Upper lobe of left lung (tissue), 4 donors: ENCODE measurements around the gene SNX5.

Experiments
- EP300 ChIP-seq, 4 donors: sonication (generic); formaldehyde crosslinking; IDR thresholded peaks; one replicate each; pipeline ENCODE4 v1.5.1; 2017; ENCODE audit warnings: antibody characterized with exemption in 4 of 4, control low read depth in 2 of 4
- POLR2A ChIP-seq, 4 donors: fragments of 450-650 bp; IDR thresholded peaks; one replicate each; pipeline ENCODE4 v1.5.1; 2016 to 2017; ENCODE audit warnings: antibody characterized with exemption in 4 of 4, mild to moderate bottlenecking in 2 of 4
- POLR2AphosphoS5 ChIP-seq, 2 donors: sonication (generic); formaldehyde crosslinking; IDR thresholded peaks; one replicate each; pipeline ENCODE4 v1.5.1; 2017; ENCODE audit warnings: antibody characterized with exemption in 2 of 2
- TF ChIP-seq, protein P1 (sequence below), 6 experiments: fragments of 450-650 bp in 4 of 6; fragments of 200-600 bp in 2 of 6; sonication (generic) in 2 of 6; IDR thresholded peaks; one replicate each; pipeline ENCODE4 v1.5.1; 2016 to 2019; ENCODE audit warnings: antibody characterized with exemption in 6 of 6

DNA sequence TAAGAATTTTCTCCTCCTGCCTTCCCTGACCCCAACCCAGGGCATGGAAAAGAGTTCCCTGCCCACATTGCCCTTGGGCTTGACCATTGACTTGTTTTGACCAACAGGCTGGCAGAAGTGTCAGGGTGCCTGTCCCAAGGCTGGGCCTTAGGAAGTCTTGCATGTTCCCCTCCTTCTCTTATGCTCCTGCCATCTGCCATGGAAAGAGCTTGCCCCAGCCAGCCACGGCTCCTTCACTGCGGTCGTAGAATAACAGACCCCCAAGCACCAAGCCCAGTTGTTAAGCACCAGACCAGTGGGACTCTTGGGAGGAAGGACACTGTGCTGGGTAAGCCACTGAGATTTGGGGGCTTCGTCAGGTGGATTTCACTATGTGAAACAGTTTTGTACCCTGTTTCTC lies 53.6 kb downstream of the SNX5 start:
- TF ChIP-seq, protein P1, sequence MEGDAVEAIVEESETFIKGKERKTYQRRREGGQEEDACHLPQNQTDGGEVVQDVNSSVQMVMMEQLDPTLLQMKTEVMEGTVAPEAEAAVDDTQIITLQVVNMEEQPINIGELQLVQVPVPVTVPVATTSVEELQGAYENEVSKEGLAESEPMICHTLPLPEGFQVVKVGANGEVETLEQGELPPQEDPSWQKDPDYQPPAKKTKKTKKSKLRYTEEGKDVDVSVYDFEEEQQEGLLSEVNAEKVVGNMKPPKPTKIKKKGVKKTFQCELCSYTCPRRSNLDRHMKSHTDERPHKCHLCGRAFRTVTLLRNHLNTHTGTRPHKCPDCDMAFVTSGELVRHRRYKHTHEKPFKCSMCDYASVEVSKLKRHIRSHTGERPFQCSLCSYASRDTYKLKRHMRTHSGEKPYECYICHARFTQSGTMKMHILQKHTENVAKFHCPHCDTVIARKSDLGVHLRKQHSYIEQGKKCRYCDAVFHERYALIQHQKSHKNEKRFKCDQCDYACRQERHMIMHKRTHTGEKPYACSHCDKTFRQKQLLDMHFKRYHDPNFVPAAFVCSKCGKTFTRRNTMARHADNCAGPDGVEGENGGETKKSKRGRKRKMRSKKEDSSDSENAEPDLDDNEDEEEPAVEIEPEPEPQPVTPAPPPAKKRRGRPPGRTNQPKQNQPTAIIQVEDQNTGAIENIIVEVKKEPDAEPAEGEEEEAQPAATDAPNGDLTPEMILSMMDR (IDR thresholded peaks at IDR 0.05) = no peak
- no peak for TF ChIP-seq POLR2AphosphoS5 (IDR thresholded peaks at IDR 0.05)
- TF ChIP-seq EP300 (IDR thresholded peaks at IDR 0.05) = no peak
- TF ChIP-seq POLR2A (IDR thresholded peaks at IDR 0.05) = no peak
